Measurements from ENCODE around the gene ROR2.

The ROR2 gene

DNA sequence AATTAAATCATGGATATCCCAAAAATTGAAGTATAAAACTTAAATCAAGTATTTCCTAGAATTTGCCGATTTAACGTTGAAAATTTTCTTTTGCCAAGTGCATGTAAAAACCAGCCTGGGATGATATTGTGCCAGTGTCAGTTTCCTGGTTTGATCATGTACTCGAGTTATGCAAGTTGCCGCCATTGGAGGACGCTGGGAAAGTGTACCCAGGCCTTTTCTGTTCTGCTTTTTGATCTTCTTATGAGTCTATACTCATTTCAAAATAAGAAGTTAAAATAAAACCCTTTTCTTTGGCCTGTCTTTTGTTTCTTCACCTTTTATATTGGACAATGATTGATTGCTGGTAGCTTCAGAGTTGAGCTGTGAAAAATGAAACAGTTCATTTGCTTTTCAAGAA lies 433.3 kb downstream of the ROR2 start:
- Mint-ChIP-seq H3K27me3 (peaks cover 15% of the 10 kb centered on the region), H3K4me1 (no peaks in the 10 kb centered on the region), H3K9me3 (peaks cover 3% of the 10 kb centered on the region), H3K27ac (no peak overlapping the region), H3K4me3 (no peak overlapping the region), H3K36me3 (no peaks in the 10 kb centered on the region)
- no peak for DNase-seq
- CTCF ChIA-PET = no interaction called here

DNA sequence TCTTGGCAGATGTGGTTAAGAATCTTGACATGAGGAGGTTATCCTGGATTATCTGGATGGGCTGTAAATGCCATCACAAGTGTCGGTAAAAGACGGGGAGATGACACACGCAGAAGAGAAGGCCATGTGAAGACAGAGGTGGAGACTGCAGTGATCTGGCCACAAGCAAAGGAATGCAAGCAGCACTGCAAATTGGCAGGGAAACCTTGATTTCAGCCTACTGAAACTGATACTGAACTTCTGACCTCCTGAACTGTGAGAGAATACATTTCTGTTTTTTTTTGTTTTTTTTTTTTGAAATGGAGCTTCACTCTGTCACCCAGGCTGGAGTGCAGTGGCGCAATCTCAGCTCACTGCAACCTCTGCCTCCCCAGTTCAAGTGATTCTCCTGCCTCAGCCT lies 433.9 kb downstream of the ROR2 start:
- Mint-ChIP-seq H3K36me3 (no peaks in the 10 kb centered on the region), H3K27me3 (peaks cover 15% of the 10 kb centered on the region), H3K9me3 (peaks cover 3% of the 10 kb centered on the region), H3K4me1 (no peaks in the 10 kb centered on the region), H3K27ac (no peak overlapping the region), H3K4me3 (no peak overlapping the region)
- no peak for DNase-seq
- CTCF ChIA-PET = no interaction called here

DNA sequence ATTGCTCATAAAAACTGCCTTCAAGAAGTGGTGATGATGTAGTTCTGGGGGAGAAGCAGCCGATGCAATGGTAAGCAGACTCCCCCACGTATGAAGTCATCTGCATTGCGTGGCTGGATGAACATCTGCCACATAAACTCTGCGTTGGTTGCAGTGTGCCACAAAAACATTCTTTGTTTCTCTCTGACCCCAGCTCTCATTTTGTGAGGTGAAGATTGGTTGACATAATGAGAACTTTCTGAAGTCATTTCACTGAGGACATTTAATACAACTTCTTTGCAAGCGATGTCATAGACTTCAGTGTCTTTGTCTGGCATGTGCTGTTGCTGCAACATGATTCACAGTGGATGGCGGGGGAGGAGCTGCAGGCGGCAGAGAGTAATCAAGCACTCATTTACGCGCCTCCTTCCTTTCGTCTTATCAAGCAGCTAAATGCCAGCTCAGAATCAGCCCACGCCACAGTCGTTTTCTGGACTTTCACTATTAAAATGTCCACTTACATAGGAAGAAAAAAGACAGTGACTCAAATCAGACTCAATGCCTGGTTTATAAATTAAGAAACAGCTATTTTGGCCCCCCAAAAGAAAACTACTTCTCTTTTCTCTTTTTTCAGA lies 434.8 kb downstream of the ROR2 start:
- Mint-ChIP-seq H3K4me1 (no peaks in the 10 kb centered on the region), H3K9me3 (peaks cover 3% of the 10 kb centered on the region), H3K27me3 (peaks cover 15% of the 10 kb centered on the region), H3K4me3 (no peak overlapping the region), H3K27ac (no peak overlapping the region), H3K36me3 (no peaks in the 10 kb centered on the region)
- no peak for DNase-seq
- CTCF ChIA-PET = no interaction called here
